CMK (cell line): ENCODE results near the gene RFLNA.

Experiments used
- DNase-seq: peaks from one replicate; pipeline ENCODE4 v3.0.0-alpha.2; 2010; ENCODE audit warnings: low read depth

RFLNA gene

DNA sequence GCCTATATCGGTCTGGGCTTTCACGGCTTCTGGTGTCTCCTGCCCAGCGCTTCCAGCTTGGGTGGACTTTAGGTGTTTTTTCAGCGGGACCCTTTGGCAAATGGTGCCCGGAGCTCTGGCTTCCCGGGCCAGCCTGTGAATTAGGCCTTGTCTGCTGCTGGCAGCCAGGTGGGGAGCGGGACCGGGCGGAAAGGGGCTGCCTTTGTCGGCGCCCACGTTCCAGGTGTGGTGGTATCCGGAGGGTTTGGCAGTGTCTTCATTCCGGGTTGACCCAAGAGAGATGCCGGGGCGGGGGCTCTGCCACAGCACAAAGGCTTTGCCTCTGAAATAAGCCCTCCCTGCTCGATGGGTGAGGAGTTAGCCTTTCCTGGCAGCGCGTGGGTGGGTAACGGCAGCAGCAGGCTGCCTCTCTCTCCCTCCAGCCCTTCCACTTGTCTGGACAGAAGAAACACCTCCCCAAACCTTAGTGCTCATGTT, 9.5 kb downstream of the RFLNA start:
- DNase-seq = no peak

DNA sequence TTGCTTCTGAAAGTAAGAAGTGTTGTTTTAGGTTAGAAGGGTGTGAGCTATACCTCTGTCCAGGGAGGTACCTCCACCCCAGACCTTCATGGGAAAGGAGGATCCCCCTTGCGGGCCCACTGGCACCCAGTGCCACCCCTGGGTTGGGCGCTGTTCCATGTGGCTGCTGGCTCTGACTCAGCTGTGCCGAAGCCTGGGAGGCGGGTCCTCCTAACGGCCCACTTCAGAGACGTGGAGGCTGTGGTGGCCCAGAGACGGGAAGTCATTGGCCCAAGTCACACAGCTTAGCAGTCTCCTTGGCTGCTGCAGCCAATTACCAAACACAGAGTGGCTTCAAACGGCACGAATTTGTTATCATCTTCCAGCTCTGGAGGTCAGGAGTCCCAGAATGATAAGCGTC, 10.2 kb downstream of the RFLNA start:
- no peak for DNase-seq

- DNase-seq = no peak
Measured at GRCh38 chr12:124305776-124306685, 11.1 kb downstream of the RFLNA start.

GRCh38 chr12:124306686-124307555, 12.0 kb downstream of the RFLNA start:
- no peak for DNase-seq

- DNase-seq = no peak
Measured at GRCh38 chr12:124307556-124307825, 12.6 kb downstream of the RFLNA start.

- no peak for DNase-seq
Measured at GRCh38 chr12:124308741-124309140, 13.8 kb downstream of the RFLNA start.

DNA sequence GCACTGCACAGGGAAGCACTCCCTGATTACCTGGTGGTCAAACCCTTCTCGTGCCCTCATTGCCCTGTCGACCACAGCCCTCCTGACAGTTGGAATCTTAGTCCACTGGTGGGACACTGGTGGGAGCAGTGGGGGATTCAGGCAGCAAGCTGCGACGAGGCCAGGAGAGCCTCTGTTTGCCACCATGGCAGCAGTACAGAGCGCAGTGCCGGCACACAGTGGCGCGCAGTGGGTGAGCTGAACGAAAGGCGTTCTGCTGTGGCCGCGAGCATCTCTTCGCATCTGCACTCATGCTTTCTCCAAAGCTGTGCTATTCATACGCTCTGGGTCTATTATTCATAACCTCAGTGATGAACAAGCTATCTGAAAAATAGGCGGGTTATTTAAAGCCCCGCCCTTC, 14.3 kb downstream of the RFLNA start:
- DNase-seq = no peak

DNA sequence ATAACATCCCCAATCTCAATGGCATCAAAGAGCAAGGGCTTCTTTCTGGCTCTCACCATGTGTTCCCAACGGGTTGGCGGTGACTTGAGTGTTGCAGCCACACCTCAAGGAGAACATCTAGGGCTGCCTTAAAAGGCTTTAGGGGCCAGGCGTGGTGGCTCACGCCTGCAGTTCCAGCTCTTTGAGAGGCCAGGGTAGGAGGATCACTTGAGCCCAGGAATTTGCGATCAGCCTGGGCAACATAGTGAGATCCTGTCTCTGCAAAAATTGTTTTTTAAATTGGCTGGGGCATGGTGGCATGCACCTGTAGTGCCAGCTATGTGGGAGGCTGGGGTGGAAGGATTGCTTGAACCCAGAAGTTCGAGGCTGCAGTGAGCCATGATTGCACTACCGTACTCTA, 14.9 kb downstream of the RFLNA start:
- no peak for DNase-seq

DNA sequence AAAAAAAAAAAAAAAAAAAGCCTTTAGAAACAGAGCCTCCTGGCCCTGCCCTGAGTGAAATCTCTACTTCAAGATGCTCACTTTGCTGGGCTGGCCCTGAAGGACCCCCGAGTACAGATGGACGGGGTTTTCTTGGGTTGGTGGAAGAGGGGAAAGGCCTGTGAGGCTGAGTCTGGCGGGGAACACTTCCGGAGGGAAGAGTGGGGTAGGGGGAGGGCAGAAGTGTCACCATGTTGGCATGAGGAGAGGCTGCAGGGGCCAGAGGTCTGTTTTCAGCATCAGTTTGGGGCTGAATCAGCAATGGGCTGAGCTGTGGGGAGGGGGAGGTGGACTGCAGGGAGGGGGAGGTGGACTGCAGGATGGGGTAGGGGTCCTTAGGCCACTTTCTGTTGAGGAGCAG, 15.3 kb downstream of the RFLNA start:
- DNase-seq = no peak

- no peak for DNase-seq
Measured at GRCh38 chr12:124310785-124311184, 15.9 kb downstream of the RFLNA start.

- DNase-seq = no peak
Measured at GRCh38 chr12:124311292-124312109, 16.6 kb downstream of the RFLNA start.

- DNase-seq = no peak
Measured at GRCh38 chr12:124312601-124313000, 17.7 kb downstream of the RFLNA start.

DNA sequence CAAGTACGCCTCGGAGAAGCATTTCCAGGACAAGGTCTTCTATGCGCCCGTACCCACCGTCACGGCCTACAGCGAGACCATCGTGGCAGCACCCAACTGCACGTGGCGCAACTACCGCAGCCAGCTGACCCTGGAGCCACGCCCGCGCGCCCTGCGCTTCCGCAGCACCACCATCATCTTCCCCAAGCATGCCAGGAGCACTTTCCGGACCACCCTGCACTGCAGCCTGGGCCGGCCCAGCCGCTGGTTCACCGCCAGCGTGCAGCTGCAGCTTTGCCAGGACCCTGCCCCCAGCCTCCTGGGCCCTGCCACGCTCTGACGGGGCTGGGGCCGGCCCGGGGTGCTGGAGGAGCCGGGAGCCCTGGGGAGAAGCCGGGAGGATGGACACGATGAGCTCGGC, 19.3 kb downstream of the RFLNA start:
- DNase-seq = no peak

DNA sequence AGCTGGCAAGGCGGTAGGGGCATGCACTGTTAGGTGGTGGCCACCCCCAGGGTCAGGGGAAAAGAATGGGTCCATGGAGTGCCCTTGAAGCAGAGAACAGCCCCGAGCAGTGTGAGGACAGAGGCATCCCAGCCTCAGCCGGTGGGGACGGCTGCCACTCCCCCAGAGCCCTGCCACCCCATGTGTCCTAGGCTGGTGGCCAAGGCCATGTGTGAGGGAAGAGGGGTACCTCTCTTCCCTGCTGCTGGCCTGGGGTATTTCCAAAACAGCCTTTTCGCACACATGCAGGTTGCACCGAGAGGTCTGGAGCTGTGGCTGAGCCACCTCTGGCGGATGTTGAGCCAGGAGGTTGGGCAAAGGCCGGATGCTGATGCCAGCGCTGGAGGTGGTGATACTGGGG, 19.9 kb downstream of the RFLNA start:
- DNase-seq = no peak

- DNase-seq = no peak
Measured at GRCh38 chr12:124315372-124316044, 20.6 kb downstream of the RFLNA start.

DNA sequence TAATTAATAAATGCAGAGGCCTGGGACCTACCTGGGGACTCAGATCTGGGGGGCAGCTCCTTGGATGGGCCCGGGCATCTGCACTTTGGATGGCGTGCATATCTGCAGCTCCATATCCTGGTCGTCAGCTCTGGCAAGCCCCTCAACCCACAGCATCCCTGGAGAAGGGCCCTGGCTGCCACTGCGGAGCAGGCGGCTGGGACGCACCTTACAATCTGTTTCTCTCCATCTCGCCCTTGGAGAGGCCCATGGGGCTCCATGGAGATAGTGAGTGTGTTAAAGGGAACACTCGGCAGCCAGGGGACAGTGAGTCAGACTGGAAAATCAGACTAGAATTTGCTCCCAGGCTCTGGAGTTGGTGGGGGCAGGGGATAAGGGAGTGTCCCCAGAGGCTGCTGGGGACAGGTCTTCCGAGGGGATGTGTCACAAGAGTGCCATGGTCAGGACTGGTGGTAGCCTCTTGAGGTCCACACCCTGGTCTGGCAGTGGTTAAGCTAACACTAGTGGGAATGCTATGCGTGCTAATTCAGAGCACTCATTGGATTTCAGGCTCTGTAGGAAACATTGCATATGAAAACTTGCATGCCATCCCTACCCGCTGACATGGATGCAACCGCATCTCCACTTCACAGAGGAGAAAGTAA, 21.5 kb downstream of the RFLNA start:
- DNase-seq = no peak

DNA sequence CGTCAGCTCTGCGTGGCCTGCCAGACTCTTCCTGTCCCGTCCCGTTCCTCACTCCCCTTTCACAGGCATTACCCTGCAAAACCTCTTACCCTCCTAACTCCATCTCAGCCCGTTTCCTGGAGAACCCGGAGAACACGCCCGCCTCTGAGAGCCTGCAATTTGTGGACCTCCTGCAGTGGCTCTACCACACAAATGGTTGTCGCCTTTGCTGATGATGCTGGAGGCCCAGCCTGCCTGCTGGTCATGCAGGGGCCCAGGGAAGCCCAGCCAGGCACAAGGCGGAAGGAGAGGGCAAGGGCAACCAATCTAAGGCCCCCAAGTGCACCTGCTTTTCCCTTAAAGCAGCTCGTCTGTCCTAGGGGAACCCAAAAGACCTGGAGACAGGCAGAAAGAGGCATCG, 22.5 kb downstream of the RFLNA start:
- no peak for DNase-seq

GRCh38 chr12:124318278-124319020, 23.6 kb downstream of the RFLNA start:
- no peak for DNase-seq

- DNase-seq = no peak
Measured at GRCh38 chr12:124319368-124320050, 24.6 kb downstream of the RFLNA start.

DNA sequence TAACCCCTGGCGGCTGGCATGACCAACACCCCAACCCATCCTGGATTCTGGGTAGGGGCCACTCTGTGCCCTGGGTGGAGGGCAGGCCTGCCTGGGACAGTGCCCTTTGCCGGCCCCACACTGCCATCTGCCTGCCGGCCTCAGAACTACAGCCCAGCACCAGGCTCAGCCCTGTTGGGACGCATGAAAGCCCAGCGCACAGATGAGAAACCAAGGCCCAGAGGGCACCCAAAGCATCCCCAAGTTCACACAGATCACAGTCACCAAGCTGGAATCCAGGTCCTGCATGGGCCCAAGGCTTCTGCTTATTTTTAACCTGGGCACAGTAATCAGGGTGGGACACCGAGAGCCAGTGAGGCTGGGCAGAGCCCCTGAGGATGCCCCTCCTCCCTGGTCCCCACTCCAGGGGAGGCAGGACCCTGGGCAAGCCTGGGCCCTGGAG, 26.2 kb downstream of the RFLNA start:
- peak; percentile 15 for DNase-seq
